Mesenchymal stem cell (in vitro differentiated cells and primary cell): ENCODE measurements around the gene MAN1C1.

Experiments used
- DNase-seq: peaks from one replicate; pipeline ENCODE4 v3.0.0-alpha.2; 2013
- H2AFZ ChIP-seq: one replicate; pipeline ENCODE4 v1.6.1; 2013; ENCODE audit warnings: low read depth, mild to moderate bottlenecking, control low read depth, inconsistent platforms, low read length, moderate library complexity
- H2AK5ac ChIP-seq: 2 replicates; pipeline ENCODE4 v1.6.1; 2013; ENCODE audit warnings: low read length, moderate library complexity, mild to moderate bottlenecking, inconsistent platforms; ENCODE audit not compliant: severe bottlenecking
- H2BK120ac ChIP-seq: one replicate; pipeline ENCODE4 v1.6.1; 2013; ENCODE audit warnings: low read depth, mild to moderate bottlenecking, inconsistent platforms, low read length, moderate library complexity
- H2BK12ac ChIP-seq, 2 experiments: one replicate each; pipeline ENCODE4 v1.6.1; 2013; ENCODE audit warnings: inconsistent platforms in 2 of 2, low read length in 2 of 2, mild to moderate bottlenecking in 2 of 2, moderate library complexity in 2 of 2, control low read depth in 1 of 2
- H2BK15ac ChIP-seq: one replicate; pipeline ENCODE4 v1.6.1; 2013; ENCODE audit warnings: mild to moderate bottlenecking, low read depth, inconsistent platforms; ENCODE audit not compliant: poor library complexity, severe bottlenecking
- H2BK5ac ChIP-seq: 2 replicates; pipeline ENCODE4 v1.6.1; 2013; ENCODE audit warnings: low read depth, mild to moderate bottlenecking, low read length, control low read depth, inconsistent platforms; ENCODE audit not compliant: poor library complexity, severe bottlenecking
- H3K14ac ChIP-seq, 2 experiments: one replicate each; pipeline ENCODE4 v1.6.1; 2013; ENCODE audit warnings: inconsistent platforms in 2 of 2, low read length in 2 of 2, control low read depth in 1 of 2, mild to moderate bottlenecking in 1 of 2, moderate library complexity in 1 of 2
- H3K18ac ChIP-seq, 2 experiments: one replicate each; pipeline ENCODE4 v1.6.1; 2013; ENCODE audit warnings: inconsistent platforms in 2 of 2, low read length in 2 of 2, control low read depth in 1 of 2, low read depth in 1 of 2, mild to moderate bottlenecking in 1 of 2
- H3K23ac ChIP-seq, 2 experiments: one replicate each; pipeline ENCODE4 v1.6.1; 2013; ENCODE audit warnings: inconsistent platforms in 2 of 2, low read length in 2 of 2, mild to moderate bottlenecking in 2 of 2, moderate library complexity in 2 of 2, control low read depth in 1 of 2
- H3K27ac ChIP-seq: 2 replicates; pipeline ENCODE4 v1.5.1; 2013; ENCODE audit warnings: mild to moderate bottlenecking, moderate library complexity, low read length, control low read depth, inconsistent platforms; ENCODE audit not compliant: poor library complexity, severe bottlenecking
- H3K27me3 ChIP-seq, 2 experiments: 2 replicates each; pipeline versions ENCODE4 v1.6.1 to v1.7.0; 2013; ENCODE audit warnings: low read length in 2 of 2, mild to moderate bottlenecking in 2 of 2, moderate library complexity in 2 of 2, control low read depth in 1 of 2, inconsistent platforms in 1 of 2; ENCODE audit not compliant: control insufficient read depth in 1 of 2, insufficient read depth in 1 of 2
- H3K36me3 ChIP-seq, 2 experiments: 2 replicates each; pipeline versions ENCODE4 v1.6.1 to v1.7.0; 2013; ENCODE audit warnings: low read length in 2 of 2, control low read depth in 1 of 2, inconsistent platforms in 1 of 2, low read depth in 1 of 2, mild to moderate bottlenecking in 1 of 2; ENCODE audit not compliant: insufficient read depth in 2 of 2, control insufficient read depth in 1 of 2
- H3K4ac ChIP-seq, 2 experiments: one replicate each; pipeline ENCODE4 v1.6.1; 2013; ENCODE audit warnings: inconsistent platforms in 2 of 2, low read length in 2 of 2, mild to moderate bottlenecking in 2 of 2, moderate library complexity in 2 of 2, control low read depth in 1 of 2, low read depth in 1 of 2
- H3K4me1 ChIP-seq: 2 replicates; pipeline ENCODE4 v1.6.1; 2013; ENCODE audit warnings: low read depth, low read length, control low read depth; ENCODE audit not compliant: control insufficient read depth, insufficient read depth
- H3K4me2 ChIP-seq: 2 replicates; pipeline ENCODE4 v1.6.1; 2013; ENCODE audit warnings: low read length, mild to moderate bottlenecking, inconsistent platforms; ENCODE audit not compliant: poor library complexity, severe bottlenecking
- H3K4me3 ChIP-seq, 2 experiments: 2 replicates each; pipeline versions ENCODE4 v1.5.1 to v1.7.0; 2013; ENCODE audit warnings: low read length in 2 of 2, mild to moderate bottlenecking in 2 of 2, control low read depth in 1 of 2, low read depth in 1 of 2; ENCODE audit not compliant: insufficient read depth in 1 of 2
- H3K79me1 ChIP-seq: replicated peaks from 2 replicates; pipeline ENCODE4 v1.6.1; 2013; ENCODE audit warnings: mild to moderate bottlenecking, control low read depth, low read length, inconsistent platforms; ENCODE audit not compliant: poor library complexity, severe bottlenecking
- H3K9ac ChIP-seq: 2 replicates; pipeline ENCODE4 v1.7.0; 2013; ENCODE audit warnings: mild to moderate bottlenecking, low read length, moderate library complexity
- H3K9me3 ChIP-seq: 2 replicates; pipeline ENCODE4 v1.7.0; 2013; ENCODE audit warnings: mild to moderate bottlenecking, low read length; ENCODE audit not compliant: control insufficient read depth
- H4K8ac ChIP-seq: one replicate; pipeline ENCODE4 v1.6.1; 2013; ENCODE audit warnings: inconsistent platforms, mild to moderate bottlenecking, low read length, moderate library complexity
- H4K91ac ChIP-seq: one replicate; pipeline ENCODE4 v1.6.1; 2013; ENCODE audit warnings: mild to moderate bottlenecking, low read length, inconsistent platforms
- WGBS: methylation state at CpG from one replicate; pipeline ENCODE4 v1.1.7; 2013; ENCODE audit warnings: mixed read lengths; 5-methylcytosine and 5-hydroxymethylcytosine counted together

Gene MAN1C1

GRCh38 chr1:25573961-25574360 lies 42.6 kb upstream of the MAN1C1 start:
- Histone ChIP-seq H2BK120ac (no peak overlapping the region), H3K27me3 (peaks cover 9 to 21% of the 10 kb centered on the region in 2 experiments), H3K4ac (no peak overlapping the region), H2AK5ac (no peak overlapping the region), H3K4me2 (no peak overlapping the region), H3K4me1 (peaks cover 25% of the 10 kb centered on the region), H3K23ac (no peak overlapping the region), H2BK12ac (no peak overlapping the region), H3K14ac (peak overlapping the region in 1 of 2 experiments; percentile 45), H3K79me1 (no peaks in the 10 kb centered on the region), H3K4me3 (no peak overlapping the region), H3K27ac (no peak overlapping the region), H4K91ac (no peak overlapping the region), H4K8ac (no peak overlapping the region), H3K9me3 (no peaks in the 10 kb centered on the region), H3K36me3 (no peaks in the 10 kb centered on the region), H2AFZ (no peak overlapping the region), H3K18ac (no peak overlapping the region), H2BK15ac (no peak overlapping the region), H2BK5ac (no peak overlapping the region), H3K9ac (no peak overlapping the region)
- WGBS = 91% methylated on average over 8 of the region's 8 CpGs
- no peak for DNase-seq

- Histone ChIP-seq H3K4me1 (peaks cover 15% of the 10 kb centered on the region), H4K91ac (no peak overlapping the region), H2BK12ac (no peak overlapping the region), H3K27me3 (peaks cover 14 to 28% of the 10 kb centered on the region in 2 experiments), H3K4me2 (no peak overlapping the region), H3K14ac (no peak overlapping the region), H2BK5ac (no peak overlapping the region), H3K4me3 (no peak overlapping the region), H3K18ac (no peak overlapping the region), H2BK15ac (no peak overlapping the region), H3K9me3 (no peaks in the 10 kb centered on the region), H3K4ac (no peak overlapping the region), H3K9ac (no peak overlapping the region), H3K27ac (no peak overlapping the region), H3K23ac (no peak overlapping the region), H2AFZ (no peak overlapping the region), H3K36me3 (no peaks in the 10 kb centered on the region), H3K79me1 (no peaks in the 10 kb centered on the region), H2AK5ac (no peak overlapping the region), H4K8ac (no peak overlapping the region), H2BK120ac (no peak overlapping the region)
- DNase-seq = no peak
- 72% methylated on average over 2 of the region's 2 CpGs for WGBS
Measured at GRCh38 chr1:25575191-25575590, 41.4 kb upstream of the MAN1C1 start.

DNA sequence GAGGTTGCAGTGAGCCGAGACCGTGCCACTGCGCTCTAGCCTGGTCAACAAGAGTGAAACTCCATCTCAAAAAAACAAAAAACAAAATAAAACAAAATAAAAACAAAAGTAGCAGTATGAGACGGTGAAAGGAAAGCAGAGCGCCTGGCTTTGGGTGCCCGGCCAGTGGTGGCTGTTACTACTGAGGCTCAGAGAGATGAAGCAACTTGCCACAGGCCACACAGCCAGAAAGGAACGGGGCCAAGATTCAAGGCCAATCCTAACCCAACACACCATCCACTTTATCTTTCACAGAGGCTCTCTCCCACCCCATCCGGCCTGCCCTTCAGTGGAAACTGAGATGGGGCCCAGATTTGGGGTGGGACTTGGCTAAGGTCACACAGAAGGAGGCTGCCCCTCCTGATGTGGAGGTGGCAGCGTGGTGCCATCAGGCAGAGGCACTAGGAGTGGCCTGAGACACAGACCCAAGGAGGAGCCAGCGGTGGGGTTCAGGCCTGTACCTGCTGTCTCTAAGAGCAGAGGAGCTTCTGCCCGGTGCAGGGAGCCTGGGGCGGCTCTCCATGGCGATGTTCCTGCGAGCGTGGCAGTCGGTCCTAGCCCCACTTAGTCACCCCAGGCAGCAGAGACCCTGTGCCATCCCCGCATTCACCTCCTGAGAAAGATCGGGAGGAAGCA lies 40.0 kb upstream of the MAN1C1 start:
- Histone ChIP-seq H2BK5ac (no peak overlapping the region), H2AK5ac (no peak overlapping the region), H2BK120ac (no peak overlapping the region), H3K27me3 (peaks cover 14 to 32% of the 10 kb centered on the region in 2 experiments), H3K36me3 (no peaks in the 10 kb centered on the region), H3K4me2 (no peak overlapping the region), H2BK12ac (no peak overlapping the region), H2AFZ (no peak overlapping the region), H2BK15ac (no peak overlapping the region), H3K4me3 (no peak overlapping the region), H3K9ac (no peak overlapping the region), H3K14ac (no peak overlapping the region), H3K18ac (no peak overlapping the region), H3K79me1 (no peaks in the 10 kb centered on the region), H3K4me1 (peaks cover 14% of the 10 kb centered on the region), H4K91ac (peak overlapping the region; percentile 25), H3K9me3 (no peaks in the 10 kb centered on the region), H3K23ac (no peak overlapping the region), H4K8ac (no peak overlapping the region), H3K4ac (no peak overlapping the region), H3K27ac (no peak overlapping the region)
- WGBS = 92% methylated on average over 16 of the region's 18 CpGs
- DNase-seq = no peak

GRCh38 chr1:25577134-25577920 lies 39.3 kb upstream of the MAN1C1 start:
- Histone ChIP-seq H3K14ac (no peak overlapping the region), H3K4me1 (peaks cover 9% of the 10 kb centered on the region), H2BK120ac (no peak overlapping the region), H2AFZ (no peak overlapping the region), H4K8ac (no peak overlapping the region), H2BK12ac (no peak overlapping the region), H2AK5ac (no peak overlapping the region), H3K79me1 (no peaks in the 10 kb centered on the region), H3K9ac (no peak overlapping the region), H3K27me3 (peaks cover 14 to 32% of the 10 kb centered on the region in 2 experiments), H3K4me2 (no peak overlapping the region), H2BK15ac (no peak overlapping the region), H2BK5ac (no peak overlapping the region), H4K91ac (no peak overlapping the region), H3K9me3 (no peaks in the 10 kb centered on the region), H3K27ac (no peak overlapping the region), H3K18ac (no peak overlapping the region), H3K23ac (no peak overlapping the region), H3K4ac (no peak overlapping the region), H3K36me3 (no peaks in the 10 kb centered on the region), H3K4me3 (no peak overlapping the region)
- DNase-seq = no peak
- 77% methylated on average over 20 of the region's 21 CpGs for WGBS
